OCI-LY1 (cell line): ENCODE data around the gene RPA1.

ENCODE experiments used
- H2AFZ ChIP-seq: fragments of 200-600 bp; sonication (generic), shearing (Covaris generic); 2 replicates; pipeline ENCODE4 v1.6.0; 2014; ENCODE audit warnings: antibody characterized with exemption, mild to moderate bottlenecking, low read length
- H3F3A ChIP-seq: fragments of 200-600 bp; sonication (generic), shearing (Covaris generic); 2 replicates; pipeline ENCODE4 v1.6.0; 2014; ENCODE audit warnings: mild to moderate bottlenecking, antibody characterized with exemption, low read length, moderate library complexity; ENCODE audit not compliant: insufficient read depth
- H3K27ac ChIP-seq: fragments of 200-600 bp; sonication (generic); 2 replicates; pipeline ENCODE4 v1.5.1; 2014; ENCODE audit warnings: low read length, mixed run types, mild to moderate bottlenecking, low read depth; ENCODE audit not compliant: poor library complexity, severe bottlenecking
- H3K27me3 ChIP-seq: fragments of 200-600 bp; sonication (generic); 2 replicates; pipeline ENCODE4 v1.6.0; 2014; ENCODE audit warnings: antibody characterized with exemption, mild to moderate bottlenecking, low read length, moderate library complexity; ENCODE audit not compliant: insufficient read depth
- H3K36me3 ChIP-seq: fragments of 200-600 bp; sonication (generic); 2 replicates; pipeline ENCODE4 v1.6.1; 2014; ENCODE audit warnings: mild to moderate bottlenecking, antibody characterized with exemption, low read length, moderate library complexity, mixed read lengths; ENCODE audit not compliant: insufficient read depth
- H3K4me1 ChIP-seq: fragments of 200-600 bp; sonication (generic); 2 replicates; pipeline ENCODE4 v1.5.1; 2014; ENCODE audit warnings: mild to moderate bottlenecking, low read length, moderate library complexity; ENCODE audit not compliant: insufficient read depth, severe bottlenecking
- H3K4me2 ChIP-seq: fragments of 200-600 bp; sonication (generic), shearing (Covaris generic); 2 replicates; pipeline ENCODE4 v1.6.1; 2014; ENCODE audit warnings: low read length
- H3K4me3 ChIP-seq: fragments of 200-600 bp; sonication (generic); 2 replicates; pipeline ENCODE4 v1.5.1; 2014; ENCODE audit warnings: low read length, low read depth, mild to moderate bottlenecking, mixed read lengths; ENCODE audit not compliant: poor library complexity, severe bottlenecking
- H3K79me2 ChIP-seq: fragments of 200-600 bp; shearing (Covaris generic); 2 replicates; pipeline ENCODE4 v1.6.1; 2016; ENCODE audit warnings: mixed run types, low read length, mixed read lengths; ENCODE audit not compliant: insufficient read depth
- H3K9ac ChIP-seq: fragments of 200-600 bp; sonication (generic), shearing (Covaris generic); 2 replicates; pipeline ENCODE4 v1.6.1; 2014; ENCODE audit warnings: mild to moderate bottlenecking, low read length, mixed read lengths
- H3K9me2 ChIP-seq: fragments of 200-600 bp; sonication (generic), shearing (Covaris generic); 2 replicates; pipeline ENCODE4 v1.6.1; 2014; ENCODE audit warnings: low read depth, mild to moderate bottlenecking, low read length, mixed read lengths
- H3K9me3 ChIP-seq: fragments of 200-600 bp; shearing (Covaris generic); 2 replicates; pipeline ENCODE4 v1.6.1; 2014; ENCODE audit warnings: low read length, mixed read lengths
- H4K20me1 ChIP-seq: fragments of 200-600 bp; sonication (generic), shearing (Covaris generic); 2 replicates; pipeline ENCODE4 v1.6.0; 2016; ENCODE audit warnings: mild to moderate bottlenecking, low read length; ENCODE audit not compliant: insufficient read depth
- EZH2 ChIP-seq: fragments of 200-600 bp; sonication (generic), shearing (Covaris generic); IDR thresholded peaks from 2 replicates; pipeline ENCODE4 v1.8.0; 2017; ENCODE audit warnings: borderline replicate concordance, mixed run types, mild to moderate bottlenecking, antibody characterized with exemption, low read length, moderate library complexity, mixed read lengths
- TF ChIP-seq, protein P1 (sequence below): fragments of 200-600 bp; sonication (generic), shearing (Covaris generic); IDR thresholded peaks from 2 replicates; pipeline ENCODE4 v1.5.1; 2017; ENCODE audit warnings: mild to moderate bottlenecking, antibody characterized with exemption, low read length, moderate library complexity, mixed read lengths

Gene RPA1

DNA sequence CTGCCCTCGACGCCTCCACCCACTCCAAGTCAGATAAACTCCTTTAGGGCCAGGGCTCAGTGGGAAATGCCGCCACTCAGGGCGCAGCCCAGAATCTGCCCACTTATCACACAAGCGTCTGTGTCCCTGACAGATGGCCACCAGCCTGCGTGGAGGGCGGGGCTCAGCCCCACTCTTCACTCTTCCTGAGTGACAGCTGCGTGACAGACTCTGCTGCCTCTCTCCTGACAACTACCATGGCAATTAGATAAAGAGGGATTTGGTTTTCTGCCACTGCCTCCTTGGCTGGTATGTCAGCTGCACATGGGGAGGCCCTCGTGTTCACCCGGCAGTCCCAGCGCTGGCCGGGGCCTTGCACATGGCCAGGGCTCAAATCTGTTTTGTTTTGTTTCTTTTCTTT is 99.2 kb downstream of the RPA1 start:
- Histone ChIP-seq H3K9ac (no peak overlapping the region), H3K4me3 (no peak overlapping the region)

GRCh38 chr17:1930337-1930645 is 100.5 kb downstream of the RPA1 start:
- TF ChIP-seq, protein P1, sequence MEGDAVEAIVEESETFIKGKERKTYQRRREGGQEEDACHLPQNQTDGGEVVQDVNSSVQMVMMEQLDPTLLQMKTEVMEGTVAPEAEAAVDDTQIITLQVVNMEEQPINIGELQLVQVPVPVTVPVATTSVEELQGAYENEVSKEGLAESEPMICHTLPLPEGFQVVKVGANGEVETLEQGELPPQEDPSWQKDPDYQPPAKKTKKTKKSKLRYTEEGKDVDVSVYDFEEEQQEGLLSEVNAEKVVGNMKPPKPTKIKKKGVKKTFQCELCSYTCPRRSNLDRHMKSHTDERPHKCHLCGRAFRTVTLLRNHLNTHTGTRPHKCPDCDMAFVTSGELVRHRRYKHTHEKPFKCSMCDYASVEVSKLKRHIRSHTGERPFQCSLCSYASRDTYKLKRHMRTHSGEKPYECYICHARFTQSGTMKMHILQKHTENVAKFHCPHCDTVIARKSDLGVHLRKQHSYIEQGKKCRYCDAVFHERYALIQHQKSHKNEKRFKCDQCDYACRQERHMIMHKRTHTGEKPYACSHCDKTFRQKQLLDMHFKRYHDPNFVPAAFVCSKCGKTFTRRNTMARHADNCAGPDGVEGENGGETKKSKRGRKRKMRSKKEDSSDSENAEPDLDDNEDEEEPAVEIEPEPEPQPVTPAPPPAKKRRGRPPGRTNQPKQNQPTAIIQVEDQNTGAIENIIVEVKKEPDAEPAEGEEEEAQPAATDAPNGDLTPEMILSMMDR = no peak
- no peak for TF ChIP-seq EZH2
- Histone ChIP-seq H3K79me2 (no peaks in the 10 kb centered on the region), H3K9me2 (no peaks in the 10 kb centered on the region), H3K4me3 (no peak overlapping the region), H3K9me3 (no peaks in the 10 kb centered on the region), H3K27me3 (no peaks in the 10 kb centered on the region; the same call in 1 of the 2 replicates), H3K27ac (no peak overlapping the region), H3F3A (no peaks in the 10 kb centered on the region), H3K9ac (no peak overlapping the region), H2AFZ (no peak overlapping the region), H4K20me1 (no peaks in the 10 kb centered on the region), H3K4me1 (no peaks in the 10 kb centered on the region), H3K36me3 (no peaks in the 10 kb centered on the region), H3K4me2 (no peak overlapping the region)

More for the DNA sequence above, 99.2 kb downstream of the RPA1 start:
- no peaks in the 10 kb centered on the region for H3K79me2 ChIP-seq
- H3K4me2 ChIP-seq = no peak overlapping the region
- no peak overlapping the region for H2AFZ ChIP-seq
- no peaks in the 10 kb centered on the region for H4K20me1 ChIP-seq
- H3K27me3 ChIP-seq = no peaks in the 10 kb centered on the region; the same call in 1 of the 2 replicates
- H3K27ac ChIP-seq = no peak overlapping the region
- no peaks in the 10 kb centered on the region for H3K4me1 ChIP-seq
- no peak for TF ChIP-seq EZH2
- TF ChIP-seq, protein P1 = no peak
- no peaks in the 10 kb centered on the region for H3F3A ChIP-seq
- no peaks in the 10 kb centered on the region for H3K9me2 ChIP-seq
- no peaks in the 10 kb centered on the region for H3K9me3 ChIP-seq
- H3K36me3 ChIP-seq = no peaks in the 10 kb centered on the region

- Histone ChIP-seq H3K4me2 (no peak overlapping the region), H2AFZ (no peak overlapping the region)
Measured at GRCh38 chr17:1931844-1932579, 102.2 kb downstream of the RPA1 start.

More at GRCh38 chr17:1931844-1932579, 102.2 kb downstream of the RPA1 start:
- TF ChIP-seq, protein P1 = no peak
- TF ChIP-seq EZH2 = no peak
- no peaks in the 10 kb centered on the region for H4K20me1 ChIP-seq
- H3K4me3 ChIP-seq = no peak overlapping the region
- no peaks in the 10 kb centered on the region; the same call in 1 of the 2 replicates for H3K27me3 ChIP-seq
- no peak overlapping the region for H3K9ac ChIP-seq
- no peaks in the 10 kb centered on the region for H3K79me2 ChIP-seq
- no peaks in the 10 kb centered on the region for H3K36me3 ChIP-seq
- no peak overlapping the region for H3K27ac ChIP-seq
- H3K9me2 ChIP-seq = no peaks in the 10 kb centered on the region
- H3F3A ChIP-seq = no peaks in the 10 kb centered on the region
- no peaks in the 10 kb centered on the region for H3K4me1 ChIP-seq
- H3K9me3 ChIP-seq = no peaks in the 10 kb centered on the region
